HL-60 (cell line): Measurements from ENCODE around the gene MASP1.

Source experiments
- CTCF ChIP-seq: IDR thresholded peaks from one replicate; pipeline ENCODE4 v1.5.1; 2011; ENCODE audit warnings: low read length, control low read depth, inconsistent platforms; ENCODE audit not compliant: insufficient read depth
- GABPA ChIP-seq: IDR thresholded peaks from 2 replicates; pipeline ENCODE4 v1.6.1; 2012; ENCODE audit warnings: low read depth
- REST ChIP-seq: IDR thresholded peaks from 2 replicates; pipeline ENCODE4 v1.6.1; 2012; ENCODE audit warnings: low read depth; ENCODE audit not compliant: insufficient replicate concordance

- TF ChIP-seq CTCF (no peak), REST (no peak), GABPA (no peak)
Observed at GRCh38 chr3:187197335-187197649, 94.2 kb downstream of the MASP1 start, which contains the start of gene RTP1.
